ENCODE measurements around the gene WFDC6.
"Not testable (repeated sequence)": the region's sequence is repeated elsewhere in the genome, so short reads cannot be mapped to it uniquely, and the experiment has no call there.

The WFDC6 gene

DNA sequence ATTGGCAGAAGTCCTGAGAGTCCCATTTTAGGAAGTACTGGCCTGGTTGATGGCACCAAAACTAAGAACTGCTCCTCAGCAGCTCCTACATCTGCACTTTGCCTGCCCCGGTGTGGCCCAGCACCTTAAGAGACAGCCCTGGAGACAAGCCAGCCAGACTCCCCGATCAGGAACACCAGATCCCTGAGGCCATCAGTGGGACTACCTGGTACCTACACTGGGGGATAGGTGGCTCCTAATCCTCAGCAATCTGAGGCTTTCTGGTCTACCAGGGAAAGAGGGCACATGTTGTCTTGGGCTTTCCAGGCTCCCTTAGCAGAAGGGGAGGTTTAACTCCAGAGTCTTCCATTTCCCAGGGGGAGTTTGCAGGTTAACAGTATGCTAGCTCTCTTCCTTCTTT lies at the start of gene WFDC6:
Gene WFDC6 (minus strand): TSS at position 101 of the 400 bp plus-strand sequence. CDS start 75 bp downstream, at position 26.
- no peak for DNase-seq

- no peak for DNase-seq
Measured at GRCh38 chr20:45588800-45589199, 49.5 kb upstream of the WFDC6 start.

- DNase-seq = not testable (repeated sequence)
Measured at GRCh38 chr20:45585986-45586385, 46.7 kb upstream of the WFDC6 start.

- not testable (repeated sequence) for DNase-seq
Measured at GRCh38 chr20:45584294-45584693, 45.0 kb upstream of the WFDC6 start.

GRCh38 chr20:45583502-45583901 lies 44.2 kb upstream of the WFDC6 start:
- DNase-seq = no peak

DNA sequence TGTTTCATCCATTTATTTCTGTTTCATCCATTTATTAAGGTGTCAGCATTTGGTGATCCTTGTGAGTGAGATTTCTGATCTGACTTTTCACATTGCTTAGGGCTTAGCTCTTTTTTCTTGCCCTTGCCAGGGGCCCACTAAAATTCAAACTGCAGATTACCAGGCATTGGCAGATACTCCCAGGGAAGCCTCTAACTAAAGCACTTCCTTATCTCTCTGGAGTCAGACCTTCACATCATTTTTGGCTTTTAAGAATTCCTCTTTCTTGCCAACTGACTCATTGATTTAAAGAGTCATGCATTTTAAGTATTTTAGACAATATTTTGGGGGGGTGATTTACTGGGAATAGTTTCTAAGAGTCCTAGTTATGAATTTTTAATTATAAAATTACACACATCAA lies 42.4 kb upstream of the WFDC6 start:
- DNase-seq = no peak

DNA sequence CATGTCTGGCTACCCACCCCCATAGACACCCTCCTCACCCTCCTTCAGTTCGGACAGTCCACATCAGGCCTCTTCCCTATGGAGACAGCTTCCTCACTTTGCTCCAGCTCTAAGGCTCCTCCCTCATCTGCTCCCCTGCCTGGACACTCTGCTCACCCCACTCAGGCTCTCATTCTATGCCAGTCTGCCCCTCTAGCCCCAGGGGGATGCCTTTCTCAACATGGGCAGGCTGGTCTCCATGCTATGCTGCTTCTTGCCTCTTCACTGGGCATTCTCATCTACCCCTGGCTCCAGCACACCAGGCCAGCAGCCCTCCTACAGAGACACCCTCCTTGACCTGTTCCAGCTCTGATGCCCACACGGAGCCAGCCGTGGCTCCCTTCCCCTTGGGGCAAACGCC lies 39.9 kb upstream of the WFDC6 start, which contains the start of gene WFDC8:
Gene WFDC8 (minus strand): TSS at position 101 of the 400 bp plus-strand sequence. CDS start 37 bp downstream, at position 64.
- no peak for DNase-seq

DNA sequence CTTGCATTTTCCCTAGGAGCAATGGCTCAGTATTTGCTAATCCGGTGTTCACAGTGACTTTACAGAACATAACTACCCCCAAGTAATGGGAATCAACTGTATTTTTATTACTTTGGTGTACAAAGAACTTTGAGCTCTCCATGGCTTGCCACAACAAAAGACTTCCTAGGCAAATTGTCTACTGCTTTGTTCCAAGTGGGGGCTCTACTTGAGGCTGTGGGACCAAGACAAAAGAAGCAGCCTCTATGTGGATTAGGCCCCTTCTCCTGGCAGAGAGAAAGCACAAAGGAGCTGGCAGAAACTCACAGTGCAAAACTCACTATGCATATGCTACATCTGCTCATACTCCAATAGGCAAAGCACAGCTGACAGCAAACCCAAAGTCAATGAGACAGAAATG lies 38.9 kb upstream of the WFDC6 start:
- no peak for DNase-seq

DNA sequence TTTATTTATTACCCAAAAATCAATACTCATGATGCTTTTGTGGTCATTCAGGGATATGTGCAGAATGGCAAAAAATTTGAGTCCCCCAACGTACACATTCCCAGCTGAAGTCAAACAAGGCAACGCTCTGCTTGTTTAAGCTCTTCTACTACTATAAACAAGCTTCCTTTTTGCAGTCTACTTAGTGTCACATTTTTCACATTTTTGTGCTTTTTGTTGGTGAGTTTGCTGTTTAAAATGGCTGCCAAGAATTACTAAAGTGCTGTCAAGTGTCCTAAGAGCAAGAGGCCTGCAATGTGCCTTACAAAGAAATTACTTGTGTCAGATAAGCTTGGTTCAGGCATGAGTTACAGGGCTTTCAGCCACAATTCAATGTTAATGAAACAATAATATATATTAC lies 37.7 kb upstream of the WFDC6 start:
- DNase-seq = no peak

DNA sequence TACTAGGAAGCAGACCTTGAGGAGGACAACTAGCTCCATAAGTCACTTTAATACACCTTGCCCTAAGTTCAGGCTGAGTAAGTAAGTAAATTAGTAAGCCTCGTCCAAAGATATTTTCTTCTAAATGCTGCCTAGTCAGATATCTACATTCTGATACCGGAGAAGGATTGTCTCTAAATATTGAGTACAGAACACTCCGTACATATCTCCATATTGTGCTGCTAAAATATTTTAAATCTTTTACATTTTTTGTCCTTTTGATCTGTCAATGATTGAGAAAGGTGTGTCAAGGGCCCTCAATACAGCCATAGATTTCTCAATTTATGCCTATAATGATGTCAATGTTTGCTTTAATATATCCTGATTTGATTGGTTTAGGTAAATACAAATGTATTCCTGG lies 36.6 kb upstream of the WFDC6 start:
- DNase-seq = no peak

DNA sequence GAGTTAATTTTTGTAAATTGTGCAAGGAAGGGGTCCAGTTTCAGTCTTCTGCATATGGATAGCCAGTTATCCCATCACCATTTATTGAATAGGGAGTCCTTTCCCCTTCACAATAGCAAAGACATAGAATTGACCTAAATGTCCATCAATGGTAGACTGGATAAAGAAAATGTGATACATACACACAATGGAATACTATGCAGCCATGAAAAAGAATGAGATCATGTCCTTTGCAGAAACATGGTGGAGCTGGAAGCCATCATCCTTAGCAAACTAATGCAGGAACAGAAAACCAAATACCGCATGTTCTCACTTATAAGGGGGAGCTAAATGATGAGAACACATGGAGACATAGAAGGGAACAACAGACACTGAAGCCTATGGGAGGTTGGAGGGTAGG lies 30.4 kb upstream of the WFDC6 start:
- DNase-seq = not testable (repeated sequence)

DNA sequence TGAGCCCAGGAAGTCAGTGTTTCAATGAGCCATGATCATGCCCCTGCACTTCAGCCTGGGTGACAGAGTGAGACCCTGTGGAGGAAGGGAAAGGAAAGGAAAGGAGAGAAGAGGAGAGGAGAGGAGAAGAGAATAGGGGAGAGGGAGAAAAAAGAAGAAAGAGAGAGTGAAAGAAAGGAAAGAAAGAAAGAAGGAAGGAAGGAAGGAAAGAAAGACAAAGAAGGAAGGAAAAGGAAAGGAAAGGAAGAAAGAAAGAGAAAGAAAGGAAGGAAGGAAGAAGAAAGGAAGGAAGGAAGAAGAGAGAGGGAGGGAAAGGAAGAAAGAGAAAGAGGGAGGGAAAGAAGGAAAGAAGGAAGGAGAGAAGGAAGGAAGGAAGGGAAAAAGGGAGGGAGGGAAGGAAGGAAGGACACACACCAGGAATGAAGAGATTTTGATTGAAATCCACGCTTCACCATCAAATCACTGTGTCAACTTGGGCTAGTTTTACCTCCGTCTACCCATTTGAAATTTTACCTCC lies 25.5 kb upstream of the WFDC6 start:
- no peak for DNase-seq

DNA sequence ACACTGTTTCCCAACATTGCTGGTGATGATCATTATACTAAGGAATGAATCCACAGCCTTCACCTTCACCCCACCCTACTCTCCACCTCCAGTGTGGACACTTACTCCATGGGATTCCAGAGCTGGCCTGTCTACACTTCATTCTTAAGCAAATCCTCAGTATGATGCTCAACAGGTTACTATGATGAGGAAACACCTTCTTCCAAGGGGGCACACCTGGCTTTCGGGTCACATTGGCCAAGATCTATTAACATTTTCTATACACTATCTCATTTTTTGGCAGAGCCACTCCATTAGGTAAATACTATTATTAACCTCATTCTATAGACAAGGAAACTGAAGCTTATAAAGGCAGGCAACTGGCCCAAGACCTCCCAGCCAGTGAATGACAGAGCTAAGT lies 15.9 kb upstream of the WFDC6 start:
- no peak for DNase-seq

DNA sequence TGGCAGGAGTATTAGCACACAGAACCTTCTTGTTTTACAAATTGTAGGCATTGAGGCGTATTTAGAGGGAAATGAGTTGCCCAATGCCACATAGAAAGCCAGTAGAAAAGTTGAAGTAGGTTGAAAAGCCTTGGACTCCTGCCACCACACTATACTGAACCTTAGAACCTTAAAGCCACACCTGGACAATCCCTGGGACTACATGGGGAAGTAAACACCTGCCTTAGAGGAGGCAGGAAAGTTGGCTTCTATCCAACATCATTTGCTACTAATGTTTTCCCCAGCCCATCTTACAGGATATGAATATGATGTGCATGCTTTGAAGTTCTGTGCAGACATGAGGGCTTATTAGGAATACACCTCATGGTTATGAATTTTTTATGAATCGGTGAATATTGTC lies 13.2 kb upstream of the WFDC6 start:
- DNase-seq = no peak

DNA sequence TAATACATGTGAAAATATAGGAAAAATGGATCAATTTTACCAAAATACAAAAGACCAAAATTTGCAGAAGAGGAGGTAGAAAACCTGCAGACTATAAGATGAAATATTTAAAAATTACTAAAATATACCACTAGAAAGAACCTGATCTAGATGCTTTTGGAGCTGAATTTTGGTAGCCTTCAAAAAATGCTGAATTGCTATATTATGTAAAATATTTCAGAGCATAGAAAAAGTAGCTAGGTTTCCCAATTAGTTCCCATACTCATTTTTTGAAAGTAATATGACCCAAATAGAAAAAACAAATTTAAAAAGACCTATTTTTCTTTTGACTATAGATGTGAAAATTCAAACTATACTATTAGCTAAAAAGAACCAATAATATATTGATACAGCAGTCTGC lies 11.5 kb upstream of the WFDC6 start:
- no peak for DNase-seq

- DNase-seq = no peak
Measured at GRCh38 chr20:45548410-45548809, 9.1 kb upstream of the WFDC6 start.

DNA sequence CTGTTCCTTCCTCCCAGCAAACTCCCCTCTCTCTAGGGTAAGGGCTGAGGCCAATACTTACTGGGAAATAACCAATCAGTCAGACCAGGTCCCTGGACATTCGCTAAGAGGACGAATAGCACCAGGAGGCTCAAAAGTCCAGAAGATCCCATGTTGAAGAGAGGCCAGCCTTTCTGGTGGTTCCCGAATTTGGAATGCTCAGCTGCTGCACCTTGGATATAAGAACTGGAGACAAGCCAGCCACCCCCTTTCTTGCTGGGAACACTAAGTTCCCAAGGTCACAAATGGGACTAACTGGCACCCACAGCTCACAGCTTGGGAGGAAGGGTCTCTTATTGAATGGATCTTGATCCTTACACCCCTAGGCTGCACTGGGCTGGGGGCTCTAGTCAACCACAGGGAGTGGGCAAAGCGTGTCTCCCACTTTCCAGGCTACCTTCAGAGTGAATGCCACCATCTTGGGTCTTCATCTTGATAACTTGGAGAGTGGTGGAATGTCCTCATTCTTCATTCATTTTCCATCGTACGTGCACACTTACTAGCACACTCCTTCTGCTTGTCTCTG lies 8.0 kb upstream of the WFDC6 start, which contains the start of gene EPPIN:
Gene EPPIN (minus strand): TSS at position 196 of the 565 bp plus-strand sequence. CDS start 44 bp downstream, at position 152.
- DNase-seq = no peak

DNA sequence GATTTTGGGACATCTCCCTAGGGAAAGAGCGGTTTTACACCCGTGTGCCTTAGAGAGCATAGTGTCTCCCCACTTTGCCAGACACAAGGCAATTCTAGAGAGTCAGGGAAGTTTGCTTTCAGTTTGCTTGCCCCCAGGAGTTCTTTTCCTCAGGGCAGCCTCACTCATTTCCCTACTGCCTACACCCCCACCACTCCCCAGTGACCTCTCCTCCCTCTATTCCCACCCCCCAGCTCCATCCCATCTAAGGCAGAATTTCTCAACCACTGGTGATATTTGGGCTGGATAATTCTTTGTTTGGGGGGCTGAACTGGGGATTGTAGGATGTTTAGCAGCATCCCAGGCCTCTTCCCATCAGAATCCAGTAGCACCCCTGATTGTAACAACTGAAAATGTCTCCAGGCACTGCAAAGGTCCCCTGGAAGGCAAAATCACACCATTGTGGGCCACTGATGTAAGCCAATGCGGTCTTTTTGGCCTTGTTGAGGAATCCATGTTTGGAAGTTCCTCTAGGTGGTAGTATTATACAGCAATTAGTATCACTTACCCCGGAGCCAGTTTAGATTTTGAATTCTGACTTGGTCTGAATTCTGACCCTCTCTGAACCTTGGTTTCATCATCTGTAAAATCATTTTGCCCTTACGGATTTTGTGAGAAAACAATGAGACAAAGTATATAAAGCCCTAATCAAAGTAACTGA lies 6.6 kb upstream of the WFDC6 start:
- DNase-seq = no peak

- DNase-seq = no peak
Measured at GRCh38 chr20:45545351-45545750, 6.1 kb upstream of the WFDC6 start.

DNA sequence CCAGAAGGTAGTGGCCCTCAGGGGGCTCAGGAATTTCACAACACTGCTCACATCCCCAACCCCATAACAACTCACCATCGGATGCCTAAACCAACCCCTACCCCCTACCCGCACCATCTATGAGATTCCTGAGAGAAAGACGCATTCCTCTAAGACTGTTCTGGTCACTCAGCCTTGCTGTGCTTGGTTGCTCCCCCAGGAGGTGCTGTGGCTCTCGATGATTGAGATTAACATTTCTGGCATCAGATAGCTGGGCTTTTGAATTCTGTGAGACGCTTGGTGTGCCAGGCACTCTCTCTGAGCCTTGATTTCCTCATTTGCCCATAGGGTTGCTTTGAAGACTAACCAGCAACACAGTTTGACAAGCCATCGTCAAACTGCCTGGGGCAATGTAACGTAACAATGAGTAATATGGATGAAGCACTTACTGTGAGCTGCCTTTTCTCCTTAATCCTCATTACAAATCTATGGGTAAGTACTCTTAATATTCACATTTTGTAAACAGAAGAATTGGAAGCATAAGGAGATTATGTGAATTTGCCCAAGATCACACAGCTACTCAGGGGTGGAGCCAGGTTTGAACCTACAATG lies 978 bp downstream of the WFDC6 start:
- DNase-seq = no peak

- no peak for DNase-seq
Measured at GRCh38 chr20:45527294-45527693, 12.0 kb downstream of the WFDC6 start.

DNA sequence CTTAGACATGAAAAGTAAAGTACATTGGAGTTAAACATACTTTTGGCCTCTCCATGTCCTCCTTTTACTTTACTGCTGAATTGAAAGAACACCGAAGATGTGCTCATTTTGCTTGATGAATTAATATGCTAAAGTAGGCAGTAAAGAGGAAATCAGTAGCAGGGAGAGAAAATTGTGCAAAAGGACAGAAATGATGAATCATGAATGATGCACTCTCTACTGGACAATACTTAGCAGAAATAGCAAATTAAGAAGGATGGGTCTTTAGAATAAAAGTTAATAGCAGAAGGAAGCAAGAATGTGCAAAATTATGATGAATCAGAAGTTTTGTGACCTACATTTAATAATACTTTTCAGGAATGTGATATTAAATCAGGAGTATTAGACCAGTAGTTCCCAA lies 15.5 kb downstream of the WFDC6 start:
- no peak for DNase-seq

DNA sequence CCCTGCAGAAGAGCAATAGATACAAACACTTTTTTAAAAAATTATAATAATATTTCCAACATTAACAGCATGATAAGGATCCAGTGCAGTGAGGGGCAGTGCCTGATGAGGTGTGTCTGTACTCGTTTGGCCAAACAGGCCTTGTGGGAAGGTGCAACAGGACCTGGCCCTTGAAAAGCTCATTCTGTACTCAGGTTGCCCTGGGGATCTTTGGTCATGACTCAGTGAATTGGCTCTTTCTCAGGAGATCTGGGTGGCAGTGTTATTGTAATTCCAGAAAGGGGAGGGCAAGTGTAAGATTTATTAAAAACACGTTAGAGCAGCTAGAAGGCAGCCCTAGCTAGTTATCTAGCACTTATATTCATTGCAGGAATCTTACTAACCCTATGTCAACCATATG lies 21.0 kb downstream of the WFDC6 start:
- no peak for DNase-seq
